ENCODE measurements around the gene SLC43A3. TPM values are rescaled to one million over a fixed set of nuclear protein-coding genes. Genes with fewer than 3 reads are reported as not detected.

SLC43A3 gene
- total and polyA plus RNA-seq, 9 of the 15 experiments (the other 6 are each of a cell fraction or from before 2014, with no cell fraction given), result 63.7 to 281 (median 139) TPM

DNA sequence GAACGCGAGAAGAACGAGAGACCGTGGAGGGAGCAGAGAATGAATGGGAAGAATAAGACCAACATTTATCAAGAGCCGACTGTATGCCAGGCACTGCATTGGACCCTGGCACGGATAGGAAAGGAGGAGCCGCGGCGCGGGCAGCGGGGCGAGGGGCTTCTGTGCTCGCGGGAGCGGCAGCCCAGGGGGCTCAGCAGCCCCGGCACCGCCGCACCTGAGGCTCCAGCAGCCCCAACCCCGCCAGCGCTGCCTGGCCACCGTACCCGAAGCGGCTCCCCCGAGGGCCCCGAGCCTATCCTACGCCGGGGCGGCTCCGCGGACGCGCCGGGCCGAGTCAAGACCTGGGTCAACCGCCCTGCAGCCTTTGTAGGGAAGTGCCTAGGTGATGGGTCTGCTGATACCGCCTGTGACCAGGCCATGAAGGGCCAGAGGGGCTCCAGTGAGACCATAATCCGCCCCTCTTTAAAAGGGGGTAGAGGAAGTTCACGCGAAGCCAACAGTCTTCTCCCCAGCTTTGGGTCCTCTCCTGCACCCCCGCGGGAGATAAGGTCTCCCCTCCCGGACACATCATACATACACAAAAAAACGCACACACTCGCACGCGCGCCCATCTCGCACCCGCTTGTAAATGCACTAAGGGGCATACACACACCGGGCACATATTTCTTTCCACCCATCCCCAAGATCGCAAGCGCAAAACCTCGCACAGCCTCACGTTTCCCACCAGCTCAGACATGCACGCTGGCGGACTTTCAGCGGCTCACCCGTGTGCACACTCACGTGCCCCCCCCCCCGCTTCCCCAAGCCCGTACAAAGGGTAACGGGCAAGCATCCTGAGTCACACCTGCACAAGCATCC, 32.5 kb upstream of the SLC43A3 start:
- Histone ChIP-seq H3K9me1 (ENCODE audit: control insufficient read depth, insufficient read depth, low read length) (no peaks in the 10 kb centered on the region), H4K20me1 (replicated peaks; ENCODE audit: control insufficient read depth, insufficient read depth, low read length) (peaks cover 5% of the 10 kb centered on the region), H3K36me3 (ENCODE audit: control insufficient read depth, insufficient read depth, low read length) (no peaks in the 10 kb centered on the region), H3K9ac (ENCODE audit: insufficient read depth in 1 of 2, low read depth in 2 of 2, low read length in 2 of 2) (peak overlapping the region; percentile 45 to 69; a peak in 3 of 4 replicates), H3K27me3 (ENCODE audit: control insufficient read depth in 2 of 2, insufficient read depth in 2 of 2, low read length in 2 of 2) (no peaks in the 10 kb centered on the region), H2AFZ (ENCODE audit: low read depth, low read length) (peak overlapping the region; percentile 82), H3K4me3 (peak overlapping the region; percentile 45), H3K9me3 (replicated peaks; ENCODE audit: control insufficient read depth, insufficient read depth, low read depth, low read length) (no peaks in the 10 kb centered on the region), H3K4me1 (replicated peaks in 1 of 2; ENCODE audit: control insufficient read depth in 2 of 2, insufficient read depth in 2 of 2, low read length in 2 of 2) (peaks cover 19 to 53% of the 10 kb centered on the region in 2 experiments), H3K27ac (ENCODE audit: extremely low read depth, low read depth, low read length) (no peak overlapping the region), H3K79me2 (ENCODE audit: control insufficient read depth, insufficient read depth, low read length) (no peaks in the 10 kb centered on the region), H3K4me2 (ENCODE audit: insufficient read depth, low read length) (peak overlapping the region; percentile 82)
- ATAC-seq (peak; percentile 17), DNase-seq (ENCODE audit: extremely low read depth in 1 of 4, low spot score in 3 of 4) (peak in 1 of 4 experiments; percentile 33), FAIRE-seq (no peak)
- BruUV-seq (replicated peaks), result no TSS peak
- intact Hi-C loops (cut with micrococcal nuclease) (loop anchor here (5.0 kb wide), 2 partner anchors 33 to 1063 kb away; no protein-coding TSS in a partner anchor), in situ Hi-C loops (cut with MboI) (loop anchor here (10.0 kb wide), 1 partner anchor 185 kb away; the partner anchor contains the start of gene YPEL4)
- ChIA-PET POLR2A (interaction anchor here (0.6 to 2.3 kb wide), 5 partner anchors 8 to 197 kb away, joined by 3 to 7 read pairs (median 4); no protein-coding TSS in a partner anchor), CTCF (ENCODE audit: low intra/inter-chr PET ratio) (interaction anchor here (0.6 to 3.6 kb wide), 4 partner anchors 68 to 636 kb away, joined by 3 to 32 read pairs (median 4); partner anchors contain the start of gene CLP1)
- WGBS (ENCODE audit: insufficient coverage, low coverage, missing lambda C conversion rate), result 4% methylated on average over 53 of the region's 62 CpGs
- TF ChIP-seq U2AF1 (optimal IDR thresholded peaks at IDR 0.05; ENCODE audit: low read depth, low read length), result no peak
- TF ChIP-seq ZNF431 (CRISPR knock-in tag; IDR thresholded peaks at IDR 0.05), result no peak
- TF ChIP-seq FOXA1 (IDR thresholded peaks at IDR 0.05; ENCODE audit: borderline replicate concordance), result no peak
- TF ChIP-seq ESRRB (CRISPR knock-in tag; IDR thresholded peaks at IDR 0.05; ENCODE audit: borderline replicate concordance), result no peak
- no peak for TF ChIP-seq RBM39 (optimal IDR thresholded peaks at IDR 0.05; ENCODE audit: low read depth, low read length)
- TF ChIP-seq, protein P1, sequence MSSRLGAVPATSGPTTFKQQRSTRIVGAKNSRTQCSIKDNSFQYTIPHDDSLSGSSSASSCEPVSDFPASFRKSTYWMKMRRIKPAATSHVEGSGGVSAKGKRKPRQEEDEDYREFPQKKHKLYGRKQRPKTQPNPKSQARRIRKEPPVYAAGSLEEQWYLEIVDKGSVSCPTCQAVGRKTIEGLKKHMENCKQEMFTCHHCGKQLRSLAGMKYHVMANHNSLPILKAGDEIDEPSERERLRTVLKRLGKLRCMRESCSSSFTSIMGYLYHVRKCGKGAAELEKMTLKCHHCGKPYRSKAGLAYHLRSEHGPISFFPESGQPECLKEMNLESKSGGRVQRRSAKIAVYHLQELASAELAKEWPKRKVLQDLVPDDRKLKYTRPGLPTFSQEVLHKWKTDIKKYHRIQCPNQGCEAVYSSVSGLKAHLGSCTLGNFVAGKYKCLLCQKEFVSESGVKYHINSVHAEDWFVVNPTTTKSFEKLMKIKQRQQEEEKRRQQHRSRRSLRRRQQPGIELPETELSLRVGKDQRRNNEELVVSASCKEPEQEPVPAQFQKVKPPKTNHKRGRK (tag; IDR thresholded peaks at IDR 0.05), result peak; percentile 75
- TF ChIP-seq, protein P2, sequence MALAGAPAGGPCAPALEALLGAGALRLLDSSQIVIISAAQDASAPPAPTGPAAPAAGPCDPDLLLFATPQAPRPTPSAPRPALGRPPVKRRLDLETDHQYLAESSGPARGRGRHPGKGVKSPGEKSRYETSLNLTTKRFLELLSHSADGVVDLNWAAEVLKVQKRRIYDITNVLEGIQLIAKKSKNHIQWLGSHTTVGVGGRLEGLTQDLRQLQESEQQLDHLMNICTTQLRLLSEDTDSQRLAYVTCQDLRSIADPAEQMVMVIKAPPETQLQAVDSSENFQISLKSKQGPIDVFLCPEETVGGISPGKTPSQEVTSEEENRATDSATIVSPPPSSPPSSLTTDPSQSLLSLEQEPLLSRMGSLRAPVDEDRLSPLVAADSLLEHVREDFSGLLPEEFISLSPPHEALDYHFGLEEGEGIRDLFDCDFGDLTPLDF (CRISPR knock-in tag; IDR thresholded peaks at IDR 0.05), result no peak
- TF ChIP-seq NR2C1 (IDR thresholded peaks at IDR 0.05), result no peak
- TF ChIP-seq NR2C1 (tag; IDR thresholded peaks at IDR 0.05), result no peak
- TF ChIP-seq FOXA3 (CRISPR knock-in tag; conservative IDR thresholded peaks at IDR 0.05 in 1 of 2, IDR thresholded peaks at IDR 0.05 in 1 of 2), result no peak
- TF ChIP-seq C11orf30 (IDR thresholded peaks at IDR 0.05; ENCODE audit: low read depth), result no peak
- TF ChIP-seq HMG20B (CRISPR knock-in tag; IDR thresholded peaks at IDR 0.05), result no peak
- no peak for TF ChIP-seq HNRNPH1 (optimal IDR thresholded peaks at IDR 0.05; ENCODE audit: low read depth, low read length)

Measured in K562 (cell line).